Activated T-helper 1 cell treated with anti-CD3 and anti-CD28 coated beads, Interleukin-12 subunit alpha, Interleukin-12 subunit beta, Interleukin-2, Interleukin-4 antibody, amounts not matched to agents 30 ng/mL and 10 ng/mL and 1 ng/mL, durations not matched to agents 14 hours and 24 hours and 36 hours (primary cell): Measurements from ENCODE around the gene SCLT1. TPM values are rescaled to one million over a fixed set of nuclear protein-coding genes. Genes with fewer than 3 reads are reported as not detected.

Source experiments
- DNase-seq: peaks from one replicate; pipeline ENCODE4 v3.0.0; 2021; ENCODE audit warnings: low spot score
- H3K27ac Mint-ChIP-seq: one replicate; pipeline ENCODE4 v1.8.0; 2021; ENCODE audit warnings: mild to moderate bottlenecking, mixed read lengths
- H3K27me3 Mint-ChIP-seq: one replicate; pipeline ENCODE4 v1.8.0; 2022; ENCODE audit warnings: mild to moderate bottlenecking, moderate library complexity, mixed read lengths; ENCODE audit not compliant: insufficient read depth
- H3K36me3 Mint-ChIP-seq: one replicate; pipeline ENCODE4 v1.8.0; 2021; ENCODE audit warnings: low read depth, mixed read lengths
- H3K4me1 Mint-ChIP-seq: one replicate; pipeline ENCODE4 v1.8.0; 2021; ENCODE audit warnings: low read depth, mixed read lengths
- H3K4me3 Mint-ChIP-seq: one replicate; pipeline ENCODE4 v1.8.0; 2021; ENCODE audit warnings: mild to moderate bottlenecking, moderate library complexity, mixed read lengths
- H3K9me3 Mint-ChIP-seq: one replicate; pipeline ENCODE4 v1.8.0; 2021; ENCODE audit warnings: mixed read lengths
- intact Hi-C: fragments of 100-400 bp; cut with micrococcal nuclease; formaldehyde crosslinking; loops from one replicate; pipeline ENCODE4 v1.15.1; 2024
- total RNA-seq: library from RNA; stranded (reverse); gene quantifications from 2 replicates; pipeline ENCODE4 v1.2.3, GENCODE V29; 2022

Gene SCLT1
- total RNA-seq, 1 donor from 2014 or later, result 24.4 TPM

DNA sequence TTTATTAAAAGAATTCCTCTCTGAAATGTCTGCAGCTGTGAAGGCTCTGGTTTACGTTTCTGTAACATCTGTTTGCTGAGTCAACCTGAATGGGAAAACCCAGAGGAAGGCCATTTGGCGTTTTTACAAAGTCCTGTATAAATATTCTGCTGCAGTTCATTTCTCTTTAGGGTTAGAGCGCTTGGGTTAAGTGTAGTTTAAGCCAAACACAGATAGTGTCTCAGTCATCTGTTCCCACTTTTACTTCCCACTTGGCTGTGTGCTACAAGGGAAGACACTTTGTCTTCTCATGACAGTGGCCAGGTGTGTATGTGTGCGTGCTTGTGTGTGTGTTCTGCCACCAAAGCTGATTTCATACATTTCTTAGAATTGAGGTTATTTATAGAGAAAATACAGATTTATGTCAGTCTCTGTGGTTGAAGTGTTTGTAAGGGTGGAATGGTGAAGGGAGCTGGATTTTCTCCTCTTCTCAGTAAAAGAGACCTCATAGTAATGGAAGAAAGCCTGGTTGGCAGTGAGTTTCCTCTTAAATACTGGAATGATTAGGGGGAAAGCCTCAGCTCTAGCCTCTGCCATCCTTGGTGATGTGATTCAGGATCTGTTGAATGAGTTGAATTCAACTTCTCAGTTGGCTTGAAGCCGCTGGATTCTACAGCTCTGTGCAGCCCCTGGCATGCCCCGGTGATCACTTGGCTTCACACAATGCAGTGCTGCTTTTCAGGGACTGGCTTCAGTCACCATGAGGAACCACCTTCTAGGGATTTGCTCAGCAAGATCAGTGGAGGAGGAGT lies 233.3 kb downstream of the SCLT1 start:
- H3K4me3 Mint-ChIP-seq, result peak overlapping the region; percentile 17
- intact Hi-C loops, result loop anchor here (10.0 kb wide), 1 partner anchor 895 kb away; the partner anchor contains the start of genes ABHD18 and MFSD8
- H3K27me3 Mint-ChIP-seq, result no peaks in the 10 kb centered on the region
- no peak for DNase-seq
- no peaks in the 10 kb centered on the region for H3K9me3 Mint-ChIP-seq
- H3K27ac Mint-ChIP-seq, result peak overlapping the region; percentile 68
- H3K4me1 Mint-ChIP-seq, result peaks cover 68% of the 10 kb centered on the region
- H3K36me3 Mint-ChIP-seq, result peaks cover 55% of the 10 kb centered on the region

DNA sequence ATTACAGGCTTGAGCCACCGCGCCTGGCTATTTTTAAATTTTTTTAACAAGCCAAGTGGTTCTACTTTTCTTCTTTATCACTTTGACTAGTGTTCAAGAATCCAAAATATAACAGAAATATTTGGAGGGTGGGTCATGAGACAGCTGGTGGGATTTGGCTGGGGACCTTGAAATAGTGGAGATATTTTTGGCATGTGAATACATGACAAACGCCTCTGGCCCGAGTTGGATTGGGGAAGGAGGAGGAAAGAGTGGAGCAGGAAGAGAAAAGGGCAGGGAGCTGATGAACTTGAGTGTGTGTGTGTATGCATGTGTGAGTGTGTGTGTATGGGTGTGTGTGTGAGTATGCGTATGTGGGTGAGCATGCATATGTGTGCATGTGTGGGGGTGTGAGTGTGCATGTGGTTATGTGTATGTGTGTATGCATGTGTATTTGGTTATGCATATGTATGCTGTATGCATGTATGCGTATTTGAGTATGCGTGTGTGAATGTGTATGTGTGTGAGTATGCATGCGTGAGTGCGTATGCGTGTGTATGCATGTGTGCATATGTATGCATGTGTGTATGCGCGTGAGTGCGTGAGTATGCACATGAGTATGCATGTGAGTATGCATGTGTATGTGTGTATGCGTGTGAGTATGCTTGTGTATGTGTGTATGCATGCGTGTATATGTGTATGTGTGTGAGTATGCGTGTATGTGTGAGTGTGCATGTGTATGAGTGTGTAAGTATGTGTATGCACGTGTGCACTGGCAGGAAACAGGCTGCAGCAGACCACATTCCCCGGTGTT lies 234.3 kb downstream of the SCLT1 start:
- intact Hi-C loops, result no loop called here
- H3K4me3 Mint-ChIP-seq, result no peak overlapping the region
- DNase-seq, result no peak
- H3K9me3 Mint-ChIP-seq, result no peaks in the 10 kb centered on the region
- peaks cover 78% of the 10 kb centered on the region for H3K4me1 Mint-ChIP-seq
- H3K27ac Mint-ChIP-seq, result peak overlapping the region; percentile 18
- no peaks in the 10 kb centered on the region for H3K27me3 Mint-ChIP-seq
- peaks cover 58% of the 10 kb centered on the region for H3K36me3 Mint-ChIP-seq

DNA sequence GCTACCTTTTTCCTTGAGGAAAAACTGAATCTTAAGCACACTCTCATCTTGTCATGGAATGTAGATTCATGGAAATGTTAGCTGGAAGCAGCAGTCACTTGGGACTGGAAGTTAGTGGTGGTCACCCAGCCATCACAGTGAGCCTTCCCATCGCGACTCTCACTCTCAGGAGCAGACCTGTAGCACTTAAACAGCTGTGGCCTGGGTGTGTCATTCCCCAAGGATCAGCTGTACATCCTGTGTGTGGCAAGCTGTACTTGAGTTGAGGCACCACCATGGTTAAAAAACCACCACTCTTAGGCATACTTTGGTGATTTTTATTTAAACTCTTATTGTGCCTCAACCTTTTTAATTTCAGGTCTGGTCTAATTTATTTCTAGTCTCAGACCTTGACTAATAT lies 237.1 kb downstream of the SCLT1 start:
- Mint-ChIP-seq H3K27me3 (no peaks in the 10 kb centered on the region), H3K27ac (no peak overlapping the region), H3K36me3 (peaks cover 65% of the 10 kb centered on the region), H3K9me3 (no peaks in the 10 kb centered on the region), H3K4me1 (peaks cover 58% of the 10 kb centered on the region), H3K4me3 (no peak overlapping the region)
- DNase-seq, result no peak
- intact Hi-C loops, result no loop called here

DNA sequence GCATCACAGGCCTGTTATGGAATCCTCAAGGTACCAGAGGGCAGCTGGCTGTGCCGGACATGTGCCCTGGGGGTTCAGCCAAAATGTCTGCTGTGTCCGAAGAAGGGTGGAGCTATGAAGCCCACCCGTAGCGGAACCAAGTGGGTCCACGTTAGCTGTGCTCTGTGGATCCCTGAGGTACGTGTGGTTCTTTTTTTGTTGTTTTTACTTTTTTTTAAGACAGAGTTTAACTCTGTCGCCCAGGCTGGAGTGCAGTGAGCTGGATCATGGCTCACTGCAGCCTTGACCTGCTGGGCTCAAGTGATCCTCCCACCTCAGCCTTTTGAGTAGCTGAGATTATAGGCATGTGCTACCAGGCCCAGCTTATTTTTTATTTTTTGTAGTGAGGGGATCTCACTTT lies 237.7 kb downstream of the SCLT1 start:
- DNase-seq, result no peak
- Mint-ChIP-seq H3K36me3 (peaks cover 64% of the 10 kb centered on the region), H3K27me3 (no peaks in the 10 kb centered on the region), H3K4me1 (peaks cover 53% of the 10 kb centered on the region), H3K9me3 (no peaks in the 10 kb centered on the region), H3K4me3 (no peak overlapping the region), H3K27ac (no peak overlapping the region)
- intact Hi-C loops, result no loop called here

DNA sequence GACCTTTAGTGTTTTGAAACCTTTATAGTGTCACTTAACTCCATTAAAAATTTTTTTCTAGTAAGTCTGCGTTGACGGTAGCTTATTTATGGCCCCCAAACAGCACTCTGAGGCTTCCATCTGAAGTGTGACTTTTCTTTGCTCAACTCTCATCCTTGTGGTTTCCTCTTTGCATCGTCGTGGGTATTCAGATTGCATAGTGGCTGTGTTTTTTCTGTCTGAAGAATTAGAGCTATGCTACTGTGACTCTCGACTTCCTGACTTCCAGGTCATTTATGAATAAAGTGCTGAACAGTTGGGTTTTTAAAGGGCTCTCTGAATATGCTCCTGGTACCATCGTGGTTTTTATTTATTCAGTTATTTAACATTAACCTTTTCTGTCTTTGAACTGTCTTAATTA lies 238.9 kb downstream of the SCLT1 start:
- intact Hi-C loops, result loop anchor here (1.0 kb wide), 1 partner anchor 9 kb away; no protein-coding TSS in a partner anchor
- DNase-seq, result no peak

DNA sequence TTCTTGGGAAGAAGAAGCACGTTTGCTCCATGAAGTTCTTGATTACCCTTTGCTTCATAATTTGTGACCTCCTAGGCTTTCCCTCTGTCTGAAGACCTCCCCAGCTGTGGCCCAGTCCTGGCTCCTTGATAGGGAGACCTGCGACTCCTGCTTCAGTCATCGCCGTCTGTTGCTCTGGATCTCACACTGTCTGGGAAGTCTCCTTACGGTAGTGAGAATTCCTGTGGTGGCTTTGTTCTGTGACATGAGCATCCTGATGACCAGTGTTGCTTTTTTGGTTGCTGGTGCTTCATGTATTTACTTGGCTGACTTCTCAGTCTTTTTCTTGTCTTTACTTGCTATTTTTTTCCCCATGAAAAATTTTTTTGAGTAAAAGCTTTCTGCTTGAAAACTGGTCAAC lies 239.6 kb downstream of the SCLT1 start:
- intact Hi-C loops, result loop anchor here (1.0 kb wide), 1 partner anchor 10 kb away; no protein-coding TSS in a partner anchor
- Mint-ChIP-seq H3K4me1 (peaks cover 34% of the 10 kb centered on the region), H3K27me3 (no peaks in the 10 kb centered on the region), H3K27ac (no peak overlapping the region), H3K36me3 (peaks cover 61% of the 10 kb centered on the region), H3K4me3 (no peak overlapping the region), H3K9me3 (no peaks in the 10 kb centered on the region)
- no peak for DNase-seq

More for the DNA sequence above, 238.9 kb downstream of the SCLT1 start:
- no peaks in the 10 kb centered on the region for H3K27me3 Mint-ChIP-seq
- peak overlapping the region; percentile 69 for H3K4me3 Mint-ChIP-seq
- H3K4me1 Mint-ChIP-seq, result peaks cover 41% of the 10 kb centered on the region
- H3K9me3 Mint-ChIP-seq, result no peaks in the 10 kb centered on the region
- peak overlapping the region; percentile 73 for H3K27ac Mint-ChIP-seq
- peaks cover 63% of the 10 kb centered on the region for H3K36me3 Mint-ChIP-seq

DNA sequence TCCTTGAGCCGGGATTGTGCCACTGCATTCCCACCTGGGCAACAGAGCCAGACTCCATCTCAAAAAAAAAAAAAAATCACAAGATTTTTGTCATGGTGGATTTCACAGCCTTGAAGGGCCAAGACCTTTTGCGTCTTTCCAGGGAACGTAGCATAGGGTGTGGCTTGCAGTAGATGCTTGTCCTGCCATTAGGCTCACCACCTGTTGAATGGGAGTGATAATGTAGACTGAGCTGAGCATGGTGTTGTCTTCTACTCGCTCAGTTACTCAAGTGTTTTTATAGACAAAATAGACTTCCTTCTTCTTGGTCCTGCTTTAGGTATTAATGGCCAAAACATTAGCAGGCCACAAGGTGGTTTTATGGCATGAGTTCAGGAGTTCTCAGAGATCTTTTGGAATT lies 243.1 kb downstream of the SCLT1 start:
- no peaks in the 10 kb centered on the region for H3K9me3 Mint-ChIP-seq
- H3K27ac Mint-ChIP-seq, result no peak overlapping the region
- H3K36me3 Mint-ChIP-seq, result peaks cover 59% of the 10 kb centered on the region
- H3K27me3 Mint-ChIP-seq, result no peaks in the 10 kb centered on the region
- no peak overlapping the region for H3K4me3 Mint-ChIP-seq
- H3K4me1 Mint-ChIP-seq, result peaks cover 28% of the 10 kb centered on the region
- intact Hi-C loops, result no loop called here
- no peak for DNase-seq

DNA sequence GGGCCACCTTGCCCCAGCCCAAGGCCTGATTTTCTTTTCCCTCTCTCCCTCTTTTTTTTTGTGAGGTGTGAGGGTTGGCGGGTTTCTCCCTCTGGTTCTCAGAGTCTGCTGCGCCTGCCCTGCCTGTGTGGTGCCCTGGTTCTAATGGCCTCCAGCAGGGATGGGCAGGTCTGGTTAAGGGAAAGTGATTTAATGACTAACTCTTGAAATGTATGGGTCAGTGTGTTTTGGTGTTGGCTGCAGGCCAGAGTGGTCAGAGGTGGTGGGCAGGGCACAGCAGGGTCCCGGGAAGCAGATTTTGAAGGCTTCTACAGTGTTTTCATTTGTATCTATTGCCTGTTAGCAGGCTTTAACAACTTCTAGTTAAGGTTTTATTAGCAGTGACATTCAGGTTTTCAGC lies 244.9 kb downstream of the SCLT1 start:
- peak overlapping the region; percentile 54 for H3K27ac Mint-ChIP-seq
- no peaks in the 10 kb centered on the region for H3K9me3 Mint-ChIP-seq
- intact Hi-C loops, result no loop called here
- no peak for DNase-seq
- peaks cover 61% of the 10 kb centered on the region for H3K36me3 Mint-ChIP-seq
- H3K4me3 Mint-ChIP-seq, result no peak overlapping the region
- no peaks in the 10 kb centered on the region for H3K27me3 Mint-ChIP-seq
- H3K4me1 Mint-ChIP-seq, result peaks cover 10% of the 10 kb centered on the region

DNA sequence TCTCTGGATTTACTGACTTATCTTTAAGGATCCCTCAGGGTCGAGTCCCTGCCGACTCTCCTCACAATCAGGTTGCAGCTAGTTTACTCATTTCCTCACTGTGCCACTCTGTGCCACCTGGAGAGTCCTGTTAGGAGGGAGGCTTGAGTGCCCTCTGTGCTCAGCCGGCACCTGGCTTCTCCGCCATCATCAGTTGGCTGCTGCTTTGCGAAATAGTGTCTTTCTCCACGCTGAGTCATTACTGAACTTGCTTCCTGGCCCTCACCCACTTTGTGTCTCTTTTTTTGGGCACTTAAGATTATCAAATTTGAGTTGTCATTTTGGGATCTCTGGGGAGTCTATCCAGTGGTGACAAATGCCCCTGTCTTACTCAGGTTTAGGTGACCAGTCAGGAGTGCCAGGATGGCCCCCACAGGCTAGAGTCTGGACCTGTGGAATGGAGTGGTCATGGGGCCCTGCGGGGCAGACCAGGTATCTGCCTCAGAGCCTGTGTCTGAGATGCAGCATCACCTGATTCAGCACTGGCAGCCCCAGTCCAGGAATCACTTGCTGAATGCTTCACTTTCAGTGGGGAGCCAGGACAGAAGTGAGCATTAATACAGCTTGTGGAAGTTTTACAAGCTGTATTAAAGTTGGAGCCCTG lies 246.1 kb downstream of the SCLT1 start:
- no peaks in the 10 kb centered on the region for H3K27me3 Mint-ChIP-seq
- H3K4me3 Mint-ChIP-seq, result no peak overlapping the region
- no peak for DNase-seq
- H3K4me1 Mint-ChIP-seq, result peaks cover 10% of the 10 kb centered on the region
- no peaks in the 10 kb centered on the region for H3K9me3 Mint-ChIP-seq
- intact Hi-C loops, result no loop called here
- peak overlapping the region; percentile 41 for H3K27ac Mint-ChIP-seq
- H3K36me3 Mint-ChIP-seq, result peaks cover 56% of the 10 kb centered on the region

DNA sequence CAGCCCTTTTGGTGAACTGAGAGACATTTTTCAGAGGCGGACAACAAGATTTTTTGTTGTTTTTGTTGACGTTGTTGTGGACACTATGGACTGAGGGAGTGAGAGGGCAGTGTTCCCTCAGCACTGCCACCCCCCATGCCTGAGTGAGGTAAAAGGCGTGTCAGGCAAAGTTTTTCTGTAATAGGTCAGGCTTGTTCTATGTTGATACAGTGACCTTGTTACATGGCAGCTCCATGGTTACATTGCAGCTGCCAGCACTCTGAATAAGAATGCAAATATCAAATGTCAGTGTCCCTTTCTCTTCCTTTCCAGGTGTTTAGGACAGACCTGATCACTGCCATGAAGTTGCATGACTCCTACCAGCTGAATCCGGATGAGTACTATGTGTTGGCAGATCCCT lies 247.3 kb downstream of the SCLT1 start:
- H3K9me3 Mint-ChIP-seq, result no peaks in the 10 kb centered on the region

DNA sequence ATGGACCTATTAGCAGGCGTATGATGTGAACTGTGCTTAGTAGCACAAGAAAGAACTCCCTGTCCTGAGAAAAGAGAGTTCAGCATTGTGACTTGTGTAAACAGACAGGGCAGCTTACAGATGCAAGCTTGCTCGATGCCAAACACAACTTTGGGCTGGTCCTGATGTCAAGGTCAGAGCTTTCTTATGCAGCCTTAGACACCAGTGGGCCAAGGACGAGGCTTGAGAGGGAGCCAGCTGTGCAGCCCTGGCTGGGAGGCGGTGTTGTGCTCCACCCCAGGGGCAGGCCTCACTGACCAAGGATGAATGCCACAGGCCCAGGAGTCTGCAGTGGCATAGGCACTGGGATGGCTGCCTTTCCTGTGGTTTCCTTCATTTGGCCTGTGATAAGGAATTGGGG lies 248.4 kb downstream of the SCLT1 start:
- no peak overlapping the region for H3K4me3 Mint-ChIP-seq
- no peaks in the 10 kb centered on the region for H3K27me3 Mint-ChIP-seq
- no peaks in the 10 kb centered on the region for H3K9me3 Mint-ChIP-seq
- no peak for DNase-seq
- intact Hi-C loops, result no loop called here
- H3K4me1 Mint-ChIP-seq, result peaks cover 28% of the 10 kb centered on the region
- H3K27ac Mint-ChIP-seq, result no peak overlapping the region
- peaks cover 50% of the 10 kb centered on the region for H3K36me3 Mint-ChIP-seq

More for the DNA sequence above, 247.3 kb downstream of the SCLT1 start:
- H3K36me3 Mint-ChIP-seq, result peaks cover 54% of the 10 kb centered on the region
- peaks cover 18% of the 10 kb centered on the region for H3K4me1 Mint-ChIP-seq
- no peak overlapping the region for H3K4me3 Mint-ChIP-seq
- DNase-seq, result no peak
- H3K27ac Mint-ChIP-seq, result peak overlapping the region; percentile 25
- intact Hi-C loops, result no loop called here
- no peaks in the 10 kb centered on the region for H3K27me3 Mint-ChIP-seq

DNA sequence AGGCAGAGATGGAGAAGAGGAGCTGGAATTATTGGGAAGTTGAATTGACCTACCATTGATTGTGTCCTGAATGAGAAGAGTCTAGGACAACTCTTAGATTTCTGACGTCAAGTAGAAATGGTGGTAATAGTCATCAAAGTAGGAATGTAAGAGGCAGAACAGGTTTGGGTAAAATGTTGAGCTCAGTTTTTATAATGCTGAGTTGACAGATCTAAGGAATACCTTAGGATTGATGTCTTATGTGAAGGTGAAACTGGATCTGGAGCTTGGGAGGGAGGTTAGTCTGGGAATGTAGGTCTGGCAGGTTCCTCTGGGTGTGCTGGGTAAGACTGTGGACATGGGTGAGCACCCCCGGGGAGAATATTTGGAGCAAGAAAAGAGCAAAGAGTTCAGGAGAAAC lies 251.9 kb downstream of the SCLT1 start:
- Mint-ChIP-seq H3K27me3 (no peaks in the 10 kb centered on the region), H3K27ac (peak overlapping the region; percentile 30), H3K36me3 (peaks cover 26% of the 10 kb centered on the region), H3K4me3 (no peak overlapping the region), H3K4me1 (peaks cover 41% of the 10 kb centered on the region), H3K9me3 (no peaks in the 10 kb centered on the region)
- no peak for DNase-seq
- intact Hi-C loops, result no loop called here
